Body of pancreas (tissue), 4 donors: ENCODE data around the gene MUC6.

Source experiments
- CTCF ChIP-seq, 7 experiments: fragments of 450-650 bp in 4 of 7; fragments of 200-600 bp in 3 of 7; sonication (generic) in 3 of 7; IDR thresholded peaks; one replicate each; pipeline ENCODE4 v1.5.1; 2016 to 2019; ENCODE audit warnings: antibody characterized with exemption in 7 of 7
- POLR2A ChIP-seq, 3 donors: fragments of 450-650 bp; IDR thresholded peaks; one replicate each; pipeline ENCODE4 v1.6.1; 2016; ENCODE audit warnings: antibody characterized with exemption in 3 of 3, mild to moderate bottlenecking in 2 of 3

- TF ChIP-seq CTCF (IDR thresholded peaks at IDR 0.05) (no peak), POLR2A (IDR thresholded peaks at IDR 0.05) (no peak)
Observed at GRCh38 chr11:1069740-1070139, 33.2 kb upstream of the MUC6 start.
